Mammary epithelial cell (primary cell): Measurements from ENCODE around the gene FBXO33.

ENCODE experiments used
- CTCF ChIP-seq, 2 donors: IDR thresholded peaks in 1 of 2; conservative IDR thresholded peaks in 1 of 2; 2 replicates each; pipeline ENCODE4 v1.5.1; 2011 to 2012; ENCODE audit warnings: inconsistent platforms in 2 of 2, low read length in 2 of 2, mild to moderate bottlenecking in 2 of 2, control low read depth in 1 of 2, low read depth in 1 of 2; ENCODE audit not compliant: insufficient read depth in 1 of 2; ENCODE audit errors: extremely low read depth in 1 of 2
- EZH2 ChIP-seq: IDR thresholded peaks from 2 replicates; pipeline ENCODE4 v1.6.1; 2012; ENCODE audit warnings: low read length, inconsistent platforms, borderline replicate concordance

DNA sequence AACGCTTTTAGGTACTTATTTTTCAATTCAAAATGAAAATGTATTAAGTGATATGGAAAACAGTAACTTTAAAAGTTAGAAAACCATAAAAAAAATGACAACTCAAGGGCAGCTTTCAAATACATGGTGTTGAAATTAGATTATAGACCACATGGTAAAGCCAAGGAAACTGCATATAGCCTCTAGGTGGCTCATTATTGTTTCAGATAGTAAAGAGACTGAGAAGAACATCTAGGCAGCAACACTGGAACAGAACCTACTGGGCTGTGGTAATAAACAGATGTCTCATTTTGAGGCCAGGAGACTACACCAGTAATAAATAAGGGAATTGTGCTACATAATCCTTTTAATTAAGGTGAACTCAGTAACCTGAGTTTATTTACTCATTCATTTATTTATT, 13.0 kb downstream of the FBXO33 start:
- TF ChIP-seq CTCF (conservative IDR thresholded peaks at IDR 0.05 in 1 of 2, IDR thresholded peaks at IDR 0.05 in 1 of 2; ENCODE audit: extremely low read depth in 1 of 2, insufficient read depth in 1 of 2, low read depth in 1 of 2, low read length in 2 of 2), result no peak
- TF ChIP-seq EZH2, result no peak
